GM19240 (cell line): Measurements from ENCODE around the gene SESN1.

Source experiments
- DNase-seq: peaks from one replicate; pipeline ENCODE4 v3.0.0; 2011; ENCODE audit warnings: low spot score; ENCODE audit not compliant: insufficient read length

SESN1 gene

DNA sequence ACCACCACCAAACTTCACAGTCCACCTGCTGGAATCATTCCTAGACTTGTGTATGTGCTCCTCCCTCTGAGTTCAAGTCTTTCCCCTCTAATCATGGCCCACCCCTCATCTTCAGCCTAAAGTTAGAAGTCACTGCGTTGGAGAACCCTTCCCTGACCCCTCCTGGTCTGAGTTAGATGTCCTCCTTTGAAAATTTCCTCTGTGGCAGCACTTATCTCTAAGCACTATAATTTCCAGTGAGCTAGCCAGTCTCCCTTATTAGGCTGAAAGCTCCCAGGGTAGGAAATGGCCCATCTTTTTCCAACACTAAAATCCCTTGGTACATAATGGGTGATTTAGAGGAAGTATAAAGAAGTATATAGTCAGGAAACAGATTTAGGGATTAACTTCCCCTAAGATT, 63.2 kb downstream of the SESN1 start:
- no peak for DNase-seq

DNA sequence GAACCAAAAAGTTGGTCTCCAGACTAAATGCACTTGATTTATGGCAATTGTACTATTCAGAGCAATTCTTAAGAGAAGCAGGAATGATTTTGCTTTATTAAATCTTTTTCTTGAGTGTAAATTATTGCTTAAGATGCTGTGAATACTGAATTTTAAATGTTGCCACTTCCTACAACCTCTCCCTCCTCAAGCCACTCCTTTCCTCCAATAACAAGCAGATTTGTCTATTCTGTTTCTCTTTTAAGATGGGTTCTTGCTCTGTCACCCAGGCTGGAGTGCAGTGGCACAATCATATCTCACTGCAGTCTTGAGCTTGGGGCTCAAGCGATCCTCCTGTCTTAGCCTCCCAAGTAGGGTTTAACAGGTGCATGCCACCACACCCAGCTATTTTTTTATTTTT, 65.3 kb downstream of the SESN1 start:
- no peak for DNase-seq

DNA sequence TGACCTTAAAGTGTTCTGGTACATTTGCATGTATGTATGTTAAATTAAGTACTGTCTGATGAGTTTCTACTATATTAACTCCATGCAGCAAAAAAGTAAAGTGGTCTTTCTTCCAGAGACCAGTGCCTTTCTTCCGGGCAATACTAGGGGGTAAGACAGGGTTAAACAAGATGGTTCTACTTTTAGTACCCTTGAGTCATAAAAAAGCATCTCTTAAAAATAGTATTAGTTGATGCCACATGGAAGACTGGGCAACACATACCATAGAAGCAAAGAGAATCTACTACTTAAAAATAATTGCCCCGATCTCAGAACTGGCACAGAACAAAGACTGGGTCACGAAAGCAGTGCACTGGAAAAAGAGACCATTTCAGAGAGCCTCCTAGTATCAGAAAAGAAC, 66.2 kb downstream of the SESN1 start:
- DNase-seq: no peak

DNA sequence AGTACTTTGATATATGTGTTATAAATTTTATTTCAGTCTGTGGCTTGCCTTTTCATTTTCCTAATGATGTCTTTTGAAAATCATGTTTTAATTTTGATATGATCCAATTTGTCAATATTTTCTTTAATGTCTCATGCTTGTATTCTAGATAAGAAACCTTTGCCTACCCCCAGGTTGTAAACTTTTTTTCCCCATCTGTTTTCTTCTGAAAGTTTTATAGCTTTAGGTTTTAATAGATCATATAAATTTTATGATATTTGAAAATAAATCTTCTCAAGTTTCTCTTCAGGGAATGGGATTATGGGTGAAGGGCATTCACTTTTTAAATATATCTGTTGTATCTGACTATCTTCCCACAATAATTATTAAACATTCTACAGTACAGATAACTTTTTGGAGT, 66.7 kb downstream of the SESN1 start:
- no peak for DNase-seq

DNA sequence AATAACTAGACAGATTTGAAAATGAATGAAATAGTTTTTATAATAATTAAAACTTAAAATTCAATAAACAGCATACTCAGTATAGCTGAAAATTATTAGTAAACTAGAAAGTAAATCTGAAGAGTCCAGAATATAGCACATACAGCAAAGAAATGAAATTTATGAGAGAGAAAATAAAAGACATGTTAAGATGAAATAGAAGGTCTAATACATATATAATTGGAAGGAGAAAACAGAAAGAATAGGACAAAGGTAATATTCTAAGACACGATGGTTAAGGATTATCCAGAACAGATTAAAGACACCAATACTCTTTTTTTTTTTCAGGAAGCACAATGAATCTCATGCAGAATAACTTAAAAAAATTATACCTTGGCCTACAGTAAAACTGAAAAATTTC, 69.0 kb downstream of the SESN1 start:
- DNase-seq: no peak

DNA sequence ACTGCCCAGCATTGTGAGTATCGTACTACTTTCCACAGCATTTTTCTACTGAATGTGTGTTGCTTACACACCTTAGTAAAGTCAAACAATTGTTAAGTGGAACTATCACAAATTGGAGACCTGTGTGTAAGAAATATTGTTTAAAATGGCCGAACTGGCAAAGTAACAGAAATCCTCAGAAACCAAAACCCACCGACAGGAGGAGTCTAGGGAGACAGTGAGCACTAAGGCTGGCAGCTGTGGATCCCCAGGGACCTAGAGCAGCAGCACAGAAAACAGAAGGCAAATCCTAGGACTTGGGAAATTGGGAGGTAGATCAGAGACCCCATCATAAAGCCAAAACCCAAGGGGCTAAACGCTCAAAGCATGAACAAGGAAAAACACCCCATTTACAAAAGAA, 69.9 kb downstream of the SESN1 start:
- DNase-seq: no peak

DNA sequence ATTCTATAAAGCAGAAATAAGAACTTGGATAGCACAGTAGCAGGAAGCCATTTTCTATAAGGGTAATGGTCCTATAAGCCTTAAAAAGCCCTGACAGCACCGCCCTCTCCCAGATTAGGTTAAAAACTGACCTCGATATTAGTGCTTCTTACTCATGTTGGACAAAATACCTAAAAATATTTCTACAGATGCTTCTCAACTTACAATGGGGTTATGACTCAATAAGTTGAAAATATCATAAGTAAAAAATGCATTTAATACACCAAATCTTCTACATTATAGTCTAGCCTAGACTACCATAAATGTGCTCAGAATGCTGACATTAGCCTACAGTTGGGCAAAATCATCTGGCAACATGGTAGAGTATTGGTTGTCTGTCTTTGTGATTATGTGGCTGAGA, 70.3 kb downstream of the SESN1 start:
- DNase-seq: no peak

DNA sequence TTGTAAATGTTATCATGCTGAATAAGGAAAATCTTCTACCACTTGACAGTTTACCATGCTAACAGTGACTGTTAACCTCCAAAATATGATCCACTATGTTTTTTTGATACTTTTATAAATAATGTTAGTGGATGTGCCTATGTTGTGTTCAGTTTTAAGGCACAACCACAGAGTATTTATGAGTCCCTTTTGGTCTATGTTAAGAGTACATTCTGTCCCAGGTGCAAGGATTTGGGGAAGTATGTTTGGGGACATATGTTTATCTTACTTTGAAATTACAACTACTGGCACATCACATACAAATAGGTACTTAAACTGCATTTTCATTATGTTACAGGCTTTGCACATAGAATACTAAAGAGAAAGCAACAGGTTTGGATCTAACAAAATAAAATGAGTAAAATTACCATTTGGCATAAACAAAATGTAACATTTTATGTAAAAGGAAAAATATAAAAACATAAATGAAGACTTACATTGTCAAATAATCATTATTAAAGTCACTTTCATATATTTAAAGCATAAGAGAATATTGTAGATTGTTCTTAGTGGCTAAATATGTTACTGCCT, 71.2 kb downstream of the SESN1 start:
- DNase-seq: no peak

DNA sequence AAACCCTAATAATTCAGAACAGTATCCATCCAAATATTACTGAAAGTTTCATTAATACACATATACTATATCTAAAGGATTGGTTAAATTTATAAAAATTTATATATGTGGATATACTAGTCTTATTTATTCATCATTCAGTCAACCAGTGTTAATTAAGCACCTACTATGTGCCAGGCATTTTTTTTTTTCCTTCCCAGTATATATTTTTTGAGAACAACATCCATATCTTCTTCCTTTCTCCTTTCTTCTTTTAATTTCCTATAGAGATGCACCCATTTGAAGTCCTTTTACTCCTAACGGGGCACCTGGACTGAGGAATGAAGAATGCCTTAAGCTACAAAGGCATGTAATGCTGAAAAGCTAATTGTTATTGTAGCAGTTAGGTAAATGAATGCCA, 72.8 kb downstream of the SESN1 start:
- no peak for DNase-seq

DNA sequence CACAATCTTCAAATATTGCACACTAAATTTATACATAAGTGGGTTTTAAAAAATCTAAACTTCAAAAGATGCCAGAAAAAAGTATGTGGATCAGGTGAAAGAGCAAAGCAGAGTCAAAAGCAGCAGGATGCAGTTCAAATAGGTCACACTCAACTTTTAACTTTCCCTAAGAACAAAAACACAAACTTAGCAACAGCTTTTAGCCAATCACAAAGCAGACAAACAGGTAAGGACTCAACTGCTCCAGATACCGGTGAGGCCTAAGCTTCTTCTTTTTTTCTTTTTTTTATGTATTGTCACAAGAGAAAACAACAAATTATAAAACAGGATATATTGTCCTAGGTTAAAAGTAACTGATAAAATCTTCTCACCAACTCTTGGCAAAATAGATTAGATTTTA, 74.7 kb downstream of the SESN1 start:
- no peak for DNase-seq

DNA sequence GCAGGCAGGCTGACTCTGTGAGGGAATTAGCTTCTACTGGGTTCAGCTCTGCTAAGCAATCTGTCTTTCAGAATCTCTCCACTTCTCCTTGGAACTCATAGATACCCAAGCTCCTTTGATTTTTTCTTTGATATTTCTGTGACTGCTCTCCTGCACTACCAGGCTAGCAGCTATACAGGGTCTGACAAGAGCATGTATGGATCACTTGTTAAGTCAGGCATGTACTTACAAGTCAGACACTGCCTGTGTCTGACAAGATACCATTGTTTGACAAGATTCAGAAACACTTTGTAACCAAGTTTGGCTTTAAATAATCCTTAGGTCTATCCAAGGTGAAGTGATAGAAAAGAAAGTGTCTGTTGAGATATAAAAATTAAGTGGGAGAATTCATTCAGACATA, 79.5 kb downstream of the SESN1 start:
- no peak for DNase-seq

DNA sequence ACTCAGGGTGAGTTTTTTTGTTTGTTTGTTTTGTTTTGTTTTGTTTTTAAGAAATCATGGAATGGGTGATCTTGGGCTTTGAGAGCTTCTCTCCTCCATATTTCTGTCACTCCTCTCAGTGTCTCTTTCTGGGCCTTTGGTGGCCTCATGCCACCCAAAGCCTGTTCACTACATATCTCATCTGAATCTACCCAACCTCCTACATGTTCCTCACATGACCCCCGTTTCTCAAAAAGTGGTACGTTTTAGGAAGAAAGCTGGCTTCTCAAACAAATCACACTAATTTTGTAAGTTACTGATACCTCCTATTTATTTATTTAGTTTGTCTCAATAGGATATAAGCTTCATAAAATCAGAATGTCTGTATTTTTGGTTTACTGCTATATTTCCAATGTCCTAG, 80.0 kb downstream of the SESN1 start:
- no peak for DNase-seq

DNA sequence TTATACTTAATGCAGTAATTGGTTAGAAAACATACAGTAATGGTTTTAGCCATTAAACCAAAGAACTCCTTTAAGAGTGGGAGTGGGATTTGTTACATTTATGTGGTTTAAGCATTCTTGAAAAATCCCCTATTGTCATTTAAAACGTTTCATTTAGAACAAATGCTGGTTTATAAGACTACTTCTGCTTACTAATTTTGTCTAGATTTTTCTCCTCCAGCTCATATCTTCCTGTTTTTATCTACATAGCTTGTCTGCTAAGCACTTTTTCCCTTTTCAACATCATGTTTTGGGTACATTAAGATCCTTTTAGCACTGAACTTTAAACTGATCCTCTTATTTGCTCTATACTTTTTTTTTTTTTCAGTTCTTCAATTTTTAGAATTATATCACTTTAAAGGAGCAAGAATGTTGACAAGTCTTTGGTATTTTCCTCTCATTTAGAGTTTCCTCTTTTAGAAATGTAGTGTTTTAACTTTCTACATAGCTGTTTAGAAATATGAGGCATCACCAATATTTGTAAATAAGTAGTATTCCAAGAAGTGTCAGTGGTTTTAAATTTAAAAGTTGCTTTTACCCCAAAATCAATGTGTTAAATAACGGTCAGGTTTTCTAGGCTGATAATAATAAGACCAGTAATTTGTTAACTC, 80.9 kb downstream of the SESN1 start:
- DNase-seq: no peak

DNA sequence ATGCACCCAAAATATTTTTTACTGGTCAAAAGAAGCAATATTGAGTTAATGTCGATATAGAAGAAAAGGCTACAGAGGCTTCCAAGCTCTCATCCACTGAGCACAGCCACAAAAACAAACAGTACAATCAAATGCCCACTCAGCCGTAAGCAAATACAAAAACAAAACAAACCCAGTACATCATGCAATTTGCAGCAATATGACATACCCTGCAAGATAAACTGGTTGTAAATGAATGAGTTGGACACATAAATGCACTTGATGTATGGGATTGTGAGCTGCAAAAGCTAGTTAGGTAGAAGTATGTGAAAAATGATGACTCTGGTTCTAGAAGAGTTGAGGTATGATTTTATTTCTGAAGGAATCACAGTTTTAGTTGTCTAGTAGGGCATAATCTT, 83.9 kb downstream of the SESN1 start:
- DNase-seq: no peak

DNA sequence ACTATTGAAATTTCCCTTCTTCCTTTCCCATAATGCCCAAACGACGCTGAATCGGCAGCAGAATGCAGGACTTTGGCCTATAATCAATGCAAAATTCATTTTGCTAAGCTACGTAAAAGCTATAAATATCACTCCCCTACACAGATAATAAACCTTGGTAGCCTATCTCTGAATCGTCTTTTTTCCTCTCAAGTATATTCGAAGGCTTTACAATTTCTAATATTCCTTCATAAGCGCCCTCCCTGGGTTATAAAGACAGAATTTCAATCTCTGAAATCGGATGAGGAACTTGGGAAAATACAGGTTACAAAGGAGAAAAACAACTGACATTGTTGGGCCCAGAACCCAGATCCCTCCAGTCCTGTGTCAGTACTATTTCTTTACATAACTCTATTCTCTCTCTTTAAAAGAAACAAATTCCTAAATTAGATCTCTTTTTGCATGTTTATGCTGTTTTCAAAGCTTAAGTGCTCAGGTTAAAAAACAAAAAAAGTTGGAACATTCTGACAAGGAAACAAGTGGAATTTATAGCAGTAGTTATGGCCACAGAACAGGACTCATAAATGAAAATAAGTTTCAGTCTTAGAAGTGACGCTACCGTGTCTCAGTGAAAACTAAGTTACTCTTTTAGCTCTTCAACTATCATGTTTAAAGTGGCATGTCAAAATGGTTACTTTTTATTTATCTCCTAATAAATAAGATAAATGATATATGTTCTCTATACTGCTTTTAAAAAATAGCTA, 84.5 kb downstream of the SESN1 start:
- no peak for DNase-seq

DNA sequence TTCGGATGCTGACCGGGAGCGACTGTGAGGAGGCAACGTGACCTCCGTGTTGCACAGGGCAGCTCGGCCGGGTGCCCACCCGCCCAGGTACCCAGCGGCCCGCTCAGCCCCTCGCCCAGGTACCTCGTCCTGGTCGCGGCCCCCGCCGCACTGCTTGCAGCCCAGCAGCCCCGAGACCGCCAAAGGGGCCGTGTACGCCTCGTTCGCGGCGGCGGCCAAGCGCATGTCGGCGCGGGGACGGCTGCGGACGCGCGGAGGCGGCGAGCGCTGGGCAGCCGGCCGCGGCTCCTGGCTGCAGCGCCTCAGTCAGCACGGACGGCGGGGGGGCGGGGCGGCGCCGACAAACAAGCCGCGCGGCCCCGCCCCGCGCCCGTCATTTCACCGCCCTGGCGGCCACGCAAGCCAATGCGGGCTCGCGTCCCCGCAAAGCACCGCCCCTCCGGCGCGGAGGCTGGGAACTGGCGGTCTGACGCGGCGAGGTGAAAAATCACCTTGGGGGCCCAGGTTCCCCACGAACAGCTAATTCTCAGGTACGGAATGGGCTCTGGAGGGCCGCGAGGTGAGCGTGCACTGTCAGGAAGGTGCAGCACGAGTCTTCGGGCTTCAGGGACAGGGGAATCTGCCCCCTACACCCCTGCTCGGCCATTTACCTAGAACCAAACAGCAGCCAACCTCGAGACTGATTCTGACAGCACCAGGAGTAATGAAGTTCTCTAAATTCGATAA, 85.2 kb downstream of the SESN1 start:
- peak; percentile 27 for DNase-seq

DNA sequence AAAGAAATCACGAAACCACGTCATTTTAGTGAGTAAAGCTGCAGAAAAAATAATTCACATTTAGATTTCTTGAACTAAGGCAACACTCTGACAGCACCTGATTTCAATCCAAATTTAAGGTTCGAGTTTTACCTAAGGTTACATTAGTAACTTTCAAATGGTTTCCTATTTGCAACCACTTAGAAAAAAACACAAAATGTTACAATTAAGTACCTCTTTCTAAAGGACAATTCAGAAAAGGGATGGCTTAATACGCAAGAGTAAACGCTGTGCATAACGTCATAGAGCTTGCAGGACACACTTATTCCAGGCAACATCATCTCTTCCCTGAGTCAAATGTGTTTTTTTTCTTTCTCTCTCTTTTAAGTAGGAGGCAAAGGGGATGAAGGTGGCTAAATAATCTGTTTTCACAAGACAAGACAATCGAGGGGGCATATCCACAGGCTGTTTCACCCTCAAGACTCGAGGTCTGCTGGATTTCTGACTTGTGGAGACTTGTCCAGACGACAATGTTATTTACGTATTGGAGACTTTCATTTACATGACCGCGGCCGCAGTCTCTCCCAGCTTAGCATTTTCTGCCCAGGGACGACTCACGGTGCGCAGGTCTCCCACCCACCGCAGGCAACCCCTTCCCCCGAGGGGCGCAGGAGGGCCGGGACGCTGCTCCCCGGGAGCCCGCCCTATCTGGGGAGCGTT, 86.0 kb downstream of the SESN1 start:
- DNase-seq: no peak

DNA sequence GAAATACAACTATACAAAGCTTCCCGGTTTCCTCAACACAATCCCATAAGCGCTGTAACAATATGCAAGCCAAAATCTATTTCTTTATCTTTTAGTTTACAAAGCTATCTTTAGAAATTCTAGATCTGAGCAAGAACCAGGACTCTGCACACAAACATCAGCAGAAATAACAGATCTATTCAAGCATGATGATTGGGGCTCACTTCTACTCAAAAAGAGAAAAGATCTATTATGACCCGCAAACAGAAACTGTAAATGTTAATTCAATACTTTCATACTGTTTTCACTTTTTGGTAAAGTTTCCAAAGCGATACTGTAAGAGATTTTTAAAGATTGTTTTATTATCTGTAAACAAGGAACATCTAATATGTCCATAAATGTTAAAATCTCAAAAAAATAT, 86.6 kb downstream of the SESN1 start:
- no peak for DNase-seq

DNA sequence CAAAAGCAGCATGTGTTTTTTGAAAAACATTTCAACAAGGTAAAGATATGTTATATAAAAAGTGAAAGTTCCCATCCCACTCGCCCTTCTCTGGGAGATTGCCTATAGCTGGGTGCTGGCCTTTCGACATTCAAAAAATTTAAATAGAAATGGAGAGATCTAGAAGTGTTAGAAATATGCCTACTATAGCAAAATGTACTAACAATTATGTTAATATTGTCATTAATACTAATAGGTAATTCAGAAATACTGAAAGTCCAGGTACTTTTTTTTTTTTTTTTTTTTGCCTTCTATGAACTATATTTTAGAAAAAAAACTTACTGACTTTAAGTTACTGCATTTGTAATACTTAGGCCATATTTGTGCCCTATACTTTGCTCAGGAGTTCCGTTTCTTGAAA, 87.1 kb downstream of the SESN1 start:
- no peak for DNase-seq

DNA sequence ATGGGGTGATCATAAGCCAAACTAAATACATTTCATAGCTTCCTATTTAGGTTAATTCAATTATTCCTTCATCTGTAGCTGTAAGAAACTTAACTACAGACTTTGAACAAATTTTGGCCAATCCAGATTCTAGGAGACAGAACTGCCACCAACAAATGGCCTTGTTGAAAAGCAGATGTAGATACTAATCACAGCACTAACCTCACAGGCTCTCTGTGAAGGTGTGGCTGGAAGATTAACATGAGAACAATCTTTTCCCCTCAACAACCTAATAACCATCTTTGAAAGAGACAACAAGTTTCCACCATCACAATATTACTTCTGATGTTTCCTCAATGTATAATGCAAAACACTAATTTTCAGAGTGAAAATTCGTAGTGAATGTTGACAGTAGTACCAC, 87.8 kb downstream of the SESN1 start:
- no peak for DNase-seq

DNA sequence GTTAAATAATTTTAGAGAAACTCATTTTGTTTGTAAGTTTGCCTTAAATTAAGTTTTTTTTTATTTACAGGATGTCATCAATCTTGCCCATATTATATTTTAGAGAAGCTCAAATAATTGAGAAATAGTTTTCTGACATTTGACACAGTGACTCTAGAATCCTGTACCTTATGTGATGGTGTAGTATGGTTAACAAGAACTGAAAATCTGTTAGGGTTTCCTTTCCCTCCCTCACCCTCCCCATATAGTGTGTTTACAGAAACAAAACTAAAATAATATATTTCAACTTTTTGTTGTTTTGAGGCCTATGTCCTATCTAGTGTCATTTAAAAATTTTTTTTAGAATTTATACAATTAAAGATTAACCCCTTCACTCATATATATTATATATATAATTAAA, 91.8 kb downstream of the SESN1 start:
- DNase-seq: no peak
